Endothelial cell (in vitro differentiated cells): ENCODE results near the gene DCAF12L2. TPM values are rescaled to one million over a fixed set of nuclear protein-coding genes. Genes with fewer than 3 reads are reported as not detected.

Experiments used
- DNase-seq: peaks from one replicate; pipeline ENCODE4 v3.0.0; 2021; ENCODE audit warnings: low spot score
- H3K27ac Mint-ChIP-seq: one replicate; pipeline ENCODE4 v1.8.0; 2021; ENCODE audit warnings: mixed read lengths, inconsistent platforms; ENCODE audit not compliant: unreplicated experiment
- H3K27me3 Mint-ChIP-seq: one replicate; pipeline ENCODE4 v1.8.0; 2021; ENCODE audit warnings: mild to moderate bottlenecking, moderate library complexity, mixed read lengths, inconsistent platforms; ENCODE audit not compliant: unreplicated experiment
- H3K36me3 Mint-ChIP-seq: one replicate; pipeline ENCODE4 v1.8.0; 2021; ENCODE audit warnings: mild to moderate bottlenecking, low read depth, mixed read lengths, inconsistent platforms; ENCODE audit not compliant: unreplicated experiment
- H3K4me1 Mint-ChIP-seq: one replicate; pipeline ENCODE4 v1.8.0; 2021; ENCODE audit warnings: mild to moderate bottlenecking, mixed read lengths, inconsistent platforms; ENCODE audit not compliant: unreplicated experiment
- H3K4me3 Mint-ChIP-seq: one replicate; pipeline ENCODE4 v1.8.0; 2021; ENCODE audit warnings: mild to moderate bottlenecking, mixed read lengths, inconsistent platforms; ENCODE audit not compliant: unreplicated experiment
- H3K9me3 Mint-ChIP-seq: one replicate; pipeline ENCODE4 v1.8.0; 2021; ENCODE audit warnings: mixed read lengths, inconsistent platforms; ENCODE audit not compliant: unreplicated experiment
- CTCF ChIP-seq: fragments of 200-600 bp; sonication (generic); IDR thresholded peaks from one replicate; pipeline ENCODE4 v1.5.0; 2021; ENCODE audit warnings: antibody characterized with exemption; ENCODE audit not compliant: unreplicated experiment
- total RNA-seq: library from RNA; stranded (reverse); fragmentation: NEBNext Ultra II Directional; extraction: Animal tissue kit (Norgen Biotek cat#: 25700); gene quantifications from one replicate; pipeline ENCODE4 v1.2.1, GENCODE V29; 2021; ENCODE audit not compliant: unreplicated experiment

Gene DCAF12L2
- total RNA-seq, 1 donor from 2014 or later = 1.0 TPM

GRCh38 chrX:126165401-126165720 is 728 bp downstream of the DCAF12L2 start:
- no peak overlapping the region for H3K4me3 Mint-ChIP-seq
- no peaks in the 10 kb centered on the region for H3K4me1 Mint-ChIP-seq
- H3K27ac Mint-ChIP-seq = no peak overlapping the region
- no peaks in the 10 kb centered on the region for H3K36me3 Mint-ChIP-seq
- TF ChIP-seq CTCF = no peak
- no peak for DNase-seq
- no peaks in the 10 kb centered on the region for H3K9me3 Mint-ChIP-seq
- H3K27me3 Mint-ChIP-seq = peaks cover 3% of the 10 kb centered on the region

GRCh38 chrX:126164689-126165400 is 1.2 kb downstream of the DCAF12L2 start:
- Mint-ChIP-seq H3K27me3 (peaks cover 3% of the 10 kb centered on the region), H3K9me3 (no peaks in the 10 kb centered on the region), H3K36me3 (no peaks in the 10 kb centered on the region), H3K4me3 (no peak overlapping the region), H3K4me1 (no peaks in the 10 kb centered on the region), H3K27ac (no peak overlapping the region)
- no peak for TF ChIP-seq CTCF
- no peak for DNase-seq

DNA sequence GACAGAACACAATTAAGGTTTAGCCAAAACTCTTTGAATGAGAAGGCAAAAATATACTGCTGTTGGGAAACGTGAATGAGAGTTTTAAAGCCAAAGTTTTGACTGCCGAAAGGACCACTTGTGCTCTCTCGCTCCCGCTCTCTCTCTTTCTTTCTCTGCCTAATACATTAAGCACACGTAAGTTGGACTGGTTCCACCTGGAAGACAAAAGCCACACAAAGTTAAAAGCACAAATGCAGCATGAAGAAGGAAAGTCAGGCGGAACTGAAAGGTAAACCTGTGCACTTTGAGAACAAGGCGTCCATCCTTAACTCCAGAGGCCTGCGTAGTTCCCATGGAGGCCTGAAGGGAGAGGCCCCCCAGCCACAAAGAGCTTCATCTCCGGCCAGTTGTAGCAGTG is 1.9 kb downstream of the DCAF12L2 start:
- TF ChIP-seq CTCF = no peak
- H3K27ac Mint-ChIP-seq = no peak overlapping the region
- H3K4me3 Mint-ChIP-seq = no peak overlapping the region
- peaks cover 3% of the 10 kb centered on the region for H3K27me3 Mint-ChIP-seq
- DNase-seq = no peak
- H3K4me1 Mint-ChIP-seq = no peaks in the 10 kb centered on the region
- no peaks in the 10 kb centered on the region for H3K36me3 Mint-ChIP-seq
- no peaks in the 10 kb centered on the region for H3K9me3 Mint-ChIP-seq

DNA sequence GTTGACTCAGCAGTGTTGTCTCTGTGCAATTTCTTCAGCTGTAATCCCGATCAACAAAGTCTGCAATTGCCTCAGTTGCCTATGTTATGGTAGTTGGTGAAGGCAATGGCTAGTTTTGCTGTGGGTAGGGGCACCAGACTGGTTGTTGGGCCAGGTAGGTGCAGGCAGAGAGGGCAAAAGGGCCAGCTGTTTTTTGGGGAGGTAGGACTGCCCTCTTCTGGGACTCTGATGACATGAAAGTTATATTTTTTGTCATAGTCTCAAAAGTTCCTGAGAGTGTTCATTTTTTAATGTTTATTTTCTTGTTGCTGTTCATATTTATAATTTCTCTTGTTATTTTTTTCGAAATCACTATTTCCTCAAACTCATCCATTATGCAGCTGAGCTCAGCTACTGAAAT is 25.1 kb downstream of the DCAF12L2 start:
- no peak overlapping the region for H3K27ac Mint-ChIP-seq

More for the DNA sequence above, 25.1 kb downstream of the DCAF12L2 start:
- no peak overlapping the region for H3K4me3 Mint-ChIP-seq
- H3K4me1 Mint-ChIP-seq = no peaks in the 10 kb centered on the region
- TF ChIP-seq CTCF = no peak
- H3K27me3 Mint-ChIP-seq = peaks cover 1% of the 10 kb centered on the region
- no peaks in the 10 kb centered on the region for H3K9me3 Mint-ChIP-seq
- DNase-seq = no peak
- H3K36me3 Mint-ChIP-seq = no peaks in the 10 kb centered on the region
